Middle frontal gyrus (tissue), 1 donor: ENCODE measurements around the gene EIF5A.

ENCODE experiments used
- DNase-seq: peaks from one replicate; pipeline ENCODE4 v3.0.0-alpha.2; 2015; ENCODE audit warnings: low spot score; ENCODE audit errors: extremely low spot score

Gene EIF5A

DNA sequence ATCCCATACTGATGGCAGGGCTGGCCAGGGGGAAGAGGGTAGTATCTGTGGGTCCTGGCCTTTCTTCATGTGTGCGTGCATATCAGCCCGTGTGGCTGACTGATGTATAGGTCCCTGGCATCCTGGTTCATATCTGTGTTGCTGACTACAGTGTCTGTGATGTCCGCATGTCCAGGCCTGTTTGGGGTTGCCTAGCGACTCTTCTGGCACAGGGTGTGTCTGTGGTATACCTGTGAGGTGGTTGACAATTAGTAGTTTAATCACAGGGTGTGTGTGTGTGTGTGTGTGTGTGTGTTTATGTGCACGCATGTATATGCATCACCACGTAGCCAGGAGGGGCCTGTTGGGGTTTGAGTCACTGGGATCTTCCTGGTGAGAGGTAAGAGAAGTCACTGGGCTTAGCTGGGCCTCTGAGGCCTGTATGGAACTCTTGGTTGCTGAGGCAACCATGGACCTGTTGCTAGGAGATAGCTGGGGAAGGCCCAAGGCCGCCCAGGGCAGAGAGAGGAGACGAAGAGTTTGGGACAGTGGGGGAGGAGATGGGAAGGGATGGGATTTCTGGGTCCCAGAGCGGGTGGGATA, 46.9 kb downstream of the EIF5A start:
- DNase-seq: no peak

GRCh38 chr17:7355053-7355452, 47.6 kb downstream of the EIF5A start, which contains the start of gene TMEM95:
Gene TMEM95 (plus strand): TSS chr17:7355156. CDS start chr17:7355205, 49 bp downstream.
- DNase-seq: no peak

DNA sequence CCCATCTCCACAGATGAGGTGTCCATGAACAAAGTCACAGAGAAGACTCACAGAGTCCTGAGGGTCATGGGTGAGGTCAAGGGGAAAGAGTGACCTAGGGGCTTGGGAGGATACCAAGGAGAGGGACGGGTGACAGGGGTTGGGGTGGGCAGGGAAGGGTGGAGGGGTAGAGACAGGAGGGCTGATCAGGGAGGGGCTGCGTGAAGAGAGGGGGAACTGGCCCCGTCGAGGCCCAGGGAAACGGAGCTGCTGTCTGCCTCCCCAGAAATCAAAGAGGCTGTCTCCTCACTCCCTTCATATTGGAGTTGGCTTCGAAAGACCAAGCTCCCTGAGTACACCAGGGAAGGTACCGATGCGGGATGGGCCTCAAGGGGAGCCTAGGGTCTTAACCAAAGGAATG, 48.1 kb downstream of the EIF5A start:
- DNase-seq: no peak

DNA sequence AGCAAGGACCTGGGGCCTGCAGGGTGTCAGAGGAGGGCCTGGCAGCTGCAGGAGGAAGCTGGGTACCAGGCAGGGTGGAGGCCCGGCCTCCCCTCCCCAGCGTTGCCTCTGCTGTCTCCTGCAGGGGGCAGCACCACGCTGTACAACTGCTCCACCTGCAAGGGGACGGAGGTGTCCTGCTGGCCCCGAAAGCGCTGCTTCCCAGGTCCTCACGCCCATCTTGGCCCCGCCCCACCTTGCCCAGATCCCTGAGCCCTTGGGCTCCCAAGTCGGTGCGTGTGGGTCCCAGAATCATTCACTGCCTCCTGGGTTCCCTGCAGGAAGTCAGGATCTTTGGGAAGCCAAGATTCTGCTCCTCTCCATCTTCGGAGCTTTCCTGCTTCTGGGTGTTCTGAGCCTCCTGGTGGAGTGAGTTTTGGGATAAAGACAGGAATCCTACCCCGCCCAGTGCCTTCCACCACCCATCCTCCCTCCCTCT, 48.7 kb downstream of the EIF5A start:
- DNase-seq: no peak

DNA sequence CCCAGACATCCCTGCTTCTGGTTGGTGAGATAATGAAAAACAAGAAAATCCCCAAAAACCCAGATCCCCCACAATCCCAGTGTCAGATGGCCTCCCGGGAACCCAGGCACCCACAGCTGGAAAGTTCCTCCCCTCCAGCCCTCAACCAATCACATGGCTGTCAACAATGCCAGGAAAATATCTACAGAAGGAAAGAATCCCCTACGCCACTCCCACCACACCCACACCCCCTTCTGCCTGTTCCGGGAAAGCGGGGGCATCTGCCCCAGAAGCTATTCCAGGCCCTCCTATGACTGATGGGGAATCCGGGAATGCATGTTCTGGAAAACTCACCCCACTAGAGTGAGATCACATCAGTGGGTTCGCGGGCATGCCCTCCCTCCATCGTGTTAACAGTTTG, 49.3 kb downstream of the EIF5A start:
- DNase-seq: no peak

GRCh38 chr17:7357381-7357780, 50.0 kb downstream of the EIF5A start:
- no peak for DNase-seq

GRCh38 chr17:7361906-7362305, 54.5 kb downstream of the EIF5A start:
- DNase-seq: no peak
